WTC11 (cell line): ENCODE measurements around the gene EIF2S3.

Experiments
- ZNF121 ChIP-seq: sonication (generic); formaldehyde crosslinking; IDR thresholded peaks from 2 replicates; pipeline ENCODE4 v1.8.0; 2023; ENCODE audit warnings: missing genetic modification reagents
- TF ChIP-seq, protein P1 (sequence below): sonication (generic); formaldehyde crosslinking; IDR thresholded peaks from 2 replicates; pipeline ENCODE4 v1.8.0; 2022; ENCODE audit warnings: mild to moderate bottlenecking, missing genetic modification reagents
- TF ChIP-seq, protein P2 (sequence below): fragments of 200-600 bp; IDR thresholded peaks from 2 replicates; pipeline ENCODE4 v1.8.0; 2022; ENCODE audit warnings: antibody characterized with exemption
- TF ChIP-seq, protein P3 (sequence below): sonication (generic); formaldehyde crosslinking; IDR thresholded peaks from 2 replicates; pipeline ENCODE4 v1.8.0; 2022; ENCODE audit warnings: mild to moderate bottlenecking, missing genetic modification reagents

DNA sequence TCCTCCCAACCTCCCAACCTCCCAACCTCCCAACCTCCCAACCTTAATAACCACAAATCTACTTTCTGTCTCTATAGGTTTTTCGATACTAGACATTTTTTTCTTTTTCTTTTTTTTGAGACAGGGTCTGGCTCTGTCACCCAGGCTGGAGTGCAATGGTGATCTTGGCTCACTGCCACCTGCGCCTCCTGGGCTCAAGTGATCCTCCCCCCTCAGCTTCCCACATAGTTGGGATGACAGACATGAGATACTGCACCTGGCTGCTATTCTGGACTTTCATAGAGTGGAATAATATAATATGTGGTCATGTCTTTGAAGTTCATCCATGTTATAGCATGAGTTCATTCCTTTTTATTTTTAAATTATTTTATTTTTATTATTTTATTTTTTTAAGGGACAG is 55.3 kb downstream of the EIF2S3 start:
- TF ChIP-seq, protein P1, sequence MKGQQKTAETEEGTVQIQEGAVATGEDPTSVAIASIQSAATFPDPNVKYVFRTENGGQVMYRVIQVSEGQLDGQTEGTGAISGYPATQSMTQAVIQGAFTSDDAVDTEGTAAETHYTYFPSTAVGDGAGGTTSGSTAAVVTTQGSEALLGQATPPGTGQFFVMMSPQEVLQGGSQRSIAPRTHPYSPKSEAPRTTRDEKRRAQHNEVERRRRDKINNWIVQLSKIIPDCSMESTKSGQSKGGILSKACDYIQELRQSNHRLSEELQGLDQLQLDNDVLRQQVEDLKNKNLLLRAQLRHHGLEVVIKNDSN, result no peak
- TF ChIP-seq, protein P2, sequence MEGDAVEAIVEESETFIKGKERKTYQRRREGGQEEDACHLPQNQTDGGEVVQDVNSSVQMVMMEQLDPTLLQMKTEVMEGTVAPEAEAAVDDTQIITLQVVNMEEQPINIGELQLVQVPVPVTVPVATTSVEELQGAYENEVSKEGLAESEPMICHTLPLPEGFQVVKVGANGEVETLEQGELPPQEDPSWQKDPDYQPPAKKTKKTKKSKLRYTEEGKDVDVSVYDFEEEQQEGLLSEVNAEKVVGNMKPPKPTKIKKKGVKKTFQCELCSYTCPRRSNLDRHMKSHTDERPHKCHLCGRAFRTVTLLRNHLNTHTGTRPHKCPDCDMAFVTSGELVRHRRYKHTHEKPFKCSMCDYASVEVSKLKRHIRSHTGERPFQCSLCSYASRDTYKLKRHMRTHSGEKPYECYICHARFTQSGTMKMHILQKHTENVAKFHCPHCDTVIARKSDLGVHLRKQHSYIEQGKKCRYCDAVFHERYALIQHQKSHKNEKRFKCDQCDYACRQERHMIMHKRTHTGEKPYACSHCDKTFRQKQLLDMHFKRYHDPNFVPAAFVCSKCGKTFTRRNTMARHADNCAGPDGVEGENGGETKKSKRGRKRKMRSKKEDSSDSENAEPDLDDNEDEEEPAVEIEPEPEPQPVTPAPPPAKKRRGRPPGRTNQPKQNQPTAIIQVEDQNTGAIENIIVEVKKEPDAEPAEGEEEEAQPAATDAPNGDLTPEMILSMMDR, result no peak
- TF ChIP-seq ZNF121 (CRISPR knock-in tag), result no peak
- TF ChIP-seq, protein P3, sequence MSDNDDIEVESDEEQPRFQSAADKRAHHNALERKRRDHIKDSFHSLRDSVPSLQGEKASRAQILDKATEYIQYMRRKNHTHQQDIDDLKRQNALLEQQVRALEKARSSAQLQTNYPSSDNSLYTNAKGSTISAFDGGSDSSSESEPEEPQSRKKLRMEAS, result no peak
